ENCODE results near the gene PLCD3.

Gene PLCD3

GRCh38 chr17:45116434-45117016 lies 15.8 kb downstream of the PLCD3 start:
- H3K9ac ChIP-seq (ENCODE audit: low read length) = no peak overlapping the region
- no peaks in the 10 kb centered on the region for H4K20me1 ChIP-seq (ENCODE audit: low read depth, low read length)
- H3K9me3 ChIP-seq (ENCODE audit: insufficient read depth, low read length) = no peaks in the 10 kb centered on the region
- no peaks in the 10 kb centered on the region for H3K36me3 ChIP-seq (ENCODE audit: low read length)
- H3K4me3 ChIP-seq (ENCODE audit: insufficient read depth, low read length, poor library complexity, severe bottlenecking) = no peak overlapping the region
- H3F3A ChIP-seq (ENCODE audit: insufficient read depth) = no peaks in the 10 kb centered on the region
- H3K9me2 ChIP-seq (replicated peaks; ENCODE audit: insufficient read depth, low read length) = no peaks in the 10 kb centered on the region
- no peak for TF ChIP-seq EZH2phosphoT487 (conservative IDR thresholded peaks at IDR 0.05; ENCODE audit: low read length)
- no peak for TF ChIP-seq CTCF (IDR thresholded peaks at IDR 0.05; ENCODE audit: insufficient read depth, low read length, poor library complexity, severe bottlenecking)
- no peak overlapping the region for H3K4me2 ChIP-seq (ENCODE audit: low read depth, low read length, poor library complexity, severe bottlenecking)
- H2AFZ ChIP-seq (ENCODE audit: low read depth, low read length, severe bottlenecking) = no peak overlapping the region
- no peaks in the 10 kb centered on the region for H3K79me2 ChIP-seq (ENCODE audit: insufficient read depth, low read length)
- no peak overlapping the region for H3K27ac ChIP-seq (ENCODE audit: low read depth, low read length)
- no peaks in the 10 kb centered on the region for H3K27me3 ChIP-seq (ENCODE audit: low read length)

GRCh38 chr17:45115871-45116270 lies 16.4 kb downstream of the PLCD3 start:
- TF ChIP-seq EZH2phosphoT487 (conservative IDR thresholded peaks at IDR 0.05; ENCODE audit: low read length) = no peak

GRCh38 chr17:45115015-45115625 lies 17.2 kb downstream of the PLCD3 start:
- Histone ChIP-seq H3K36me3 (ENCODE audit: low read length) (no peaks in the 10 kb centered on the region), H4K20me1 (ENCODE audit: low read depth, low read length) (no peaks in the 10 kb centered on the region), H3K9me3 (ENCODE audit: insufficient read depth, low read length) (no peaks in the 10 kb centered on the region), H3K27me3 (ENCODE audit: low read length) (no peaks in the 10 kb centered on the region), H3K4me3 (ENCODE audit: insufficient read depth, low read length, poor library complexity, severe bottlenecking) (no peak overlapping the region), H3K4me2 (ENCODE audit: low read depth, low read length, poor library complexity, severe bottlenecking) (no peak overlapping the region), H3K9me2 (replicated peaks; ENCODE audit: insufficient read depth, low read length) (no peaks in the 10 kb centered on the region), H3F3A (ENCODE audit: insufficient read depth) (no peaks in the 10 kb centered on the region), H3K27ac (ENCODE audit: low read depth, low read length) (no peak overlapping the region), H3K79me2 (ENCODE audit: insufficient read depth, low read length) (no peaks in the 10 kb centered on the region), H3K9ac (ENCODE audit: low read length) (no peak overlapping the region), H2AFZ (ENCODE audit: low read depth, low read length, severe bottlenecking) (no peak overlapping the region)
- TF ChIP-seq CTCF (IDR thresholded peaks at IDR 0.05; ENCODE audit: insufficient read depth, low read length, poor library complexity, severe bottlenecking) (no peak), EZH2phosphoT487 (conservative IDR thresholded peaks at IDR 0.05; ENCODE audit: low read length) (no peak)

More at GRCh38 chr17:45115871-45116270, 16.4 kb downstream of the PLCD3 start:
- Histone ChIP-seq H3K9me3 (ENCODE audit: insufficient read depth, low read length) (no peaks in the 10 kb centered on the region), H3K79me2 (ENCODE audit: insufficient read depth, low read length) (no peaks in the 10 kb centered on the region), H2AFZ (ENCODE audit: low read depth, low read length, severe bottlenecking) (no peak overlapping the region), H3K36me3 (ENCODE audit: low read length) (no peaks in the 10 kb centered on the region), H3K27ac (ENCODE audit: low read depth, low read length) (no peak overlapping the region), H3K9me2 (replicated peaks; ENCODE audit: insufficient read depth, low read length) (no peaks in the 10 kb centered on the region), H3K9ac (ENCODE audit: low read length) (no peak overlapping the region), H4K20me1 (ENCODE audit: low read depth, low read length) (no peaks in the 10 kb centered on the region), H3K4me3 (ENCODE audit: insufficient read depth, low read length, poor library complexity, severe bottlenecking) (no peak overlapping the region), H3K4me2 (ENCODE audit: low read depth, low read length, poor library complexity, severe bottlenecking) (no peak overlapping the region), H3F3A (ENCODE audit: insufficient read depth) (no peaks in the 10 kb centered on the region), H3K27me3 (ENCODE audit: low read length) (no peaks in the 10 kb centered on the region)

Data from SU-DHL-6 (cell line).